Astrocyte of the cerebellum (primary cell): ENCODE measurements around the gene CCDC74A.
"Not testable (repeated sequence)": the region's sequence is repeated elsewhere in the genome, so short reads cannot be mapped to it uniquely, and the experiment has no call there.

ENCODE experiments used
- DNase-seq: peaks from one replicate; pipeline ENCODE4 v3.0.0-alpha.2; 2011; ENCODE audit warnings: low read depth
- H3K4me3 ChIP-seq: 2 replicates; pipeline ENCODE4 v1.5.1; 2011; ENCODE audit warnings: mild to moderate bottlenecking, low read depth, low read length, moderate library complexity
- CTCF ChIP-seq: IDR thresholded peaks from 2 replicates; pipeline ENCODE4 v1.5.1; 2012; ENCODE audit warnings: low read length, low read depth, moderate library complexity, mild to moderate bottlenecking; ENCODE audit errors: missing control alignments
- in situ Hi-C: cut with HindIII; loops from 2 replicates; pipeline ENCODE4 v1.10.0; 2017; ENCODE audit warnings: low sequenced_read_pairs

Gene CCDC74A

GRCh38 chr2:131492418-131493198, 35.1 kb upstream of the CCDC74A start:
- TF ChIP-seq CTCF, result peak; percentile 77
- DNase-seq, result peak; percentile 86
- peak overlapping the region; percentile 91 for H3K4me3 ChIP-seq
- in situ Hi-C loops, result no loop called here

- DNase-seq, result no peak
- in situ Hi-C loops, result no loop called here
- no peak for TF ChIP-seq CTCF
- H3K4me3 ChIP-seq, result peak overlapping the region; percentile 91
These were observed 34.3 kb upstream of the CCDC74A start for GRCh38 chr2:131493199-131493968.

- H3K4me3 ChIP-seq, in situ Hi-C loops, DNase-seq: not testable (repeated sequence)
These were observed 32.2 kb upstream of the CCDC74A start for GRCh38 chr2:131495506-131495905.

GRCh38 chr2:131498321-131498973, 29.2 kb upstream of the CCDC74A start:
- H3K4me3 ChIP-seq, DNase-seq, in situ Hi-C loops: not testable (repeated sequence)

GRCh38 chr2:131503587-131503986, 24.1 kb upstream of the CCDC74A start:
- in situ Hi-C loops, DNase-seq, H3K4me3 ChIP-seq: not testable (repeated sequence)

GRCh38 chr2:131504082-131504750, 23.5 kb upstream of the CCDC74A start:
- in situ Hi-C loops, H3K4me3 ChIP-seq, DNase-seq: not testable (repeated sequence)

GRCh38 chr2:131509615-131510014, 18.1 kb upstream of the CCDC74A start:
- TF ChIP-seq CTCF, result no peak
- H3K4me3 ChIP-seq, result no peak overlapping the region
- in situ Hi-C loops, result no loop called here
- DNase-seq, result no peak

- DNase-seq, in situ Hi-C loops, H3K4me3 ChIP-seq: not testable (repeated sequence)
- TF ChIP-seq CTCF, result peak; percentile 6
These were observed 16.3 kb upstream of the CCDC74A start for GRCh38 chr2:131511291-131511968.

- H3K4me3 ChIP-seq, DNase-seq, in situ Hi-C loops: not testable (repeated sequence)
These were observed 15.5 kb upstream of the CCDC74A start for GRCh38 chr2:131511969-131512870.

- DNase-seq, H3K4me3 ChIP-seq, in situ Hi-C loops: not testable (repeated sequence)
These were observed 13.1 kb upstream of the CCDC74A start for GRCh38 chr2:131514408-131515166.
